B cell (primary cell): ENCODE data around the gene CLCNKB. TPM values are rescaled to one million over a fixed set of nuclear protein-coding genes. Genes with fewer than 3 reads are reported as not detected.
A peak's percentile ranks its signal among the peaks of the same experiment; 100 is the strongest.

Experiments used
- ATAC-seq: fragments of 200-7000 bp; cut with Tn5 transposase; one replicate; pipeline ENCODE4 v1.10.0; 2021; ENCODE audit warnings: low read depth, mild to moderate bottlenecking, moderate number of reproducible peaks, moderate library complexity
- CTCF ChIA-PET: fragments of 350-600 bp; sonication (Branson Sonifier 250); formaldehyde crosslinking; loops from one replicate; lab custom pipeline; 2021; ENCODE audit warnings: antibody characterized with exemption, inconsistent platforms; lab: Charles Lee
- POLR2A ChIA-PET: fragments of 350-600 bp; sonication (Branson Sonifier 250); formaldehyde crosslinking; loops from one replicate; lab custom pipeline; 2021; ENCODE audit warnings: antibody characterized with exemption; lab: Charles Lee
- DNase-seq: peaks from one replicate; pipeline ENCODE4 v3.0.0; 2013
- H2AFZ ChIP-seq: 2 replicates; pipeline ENCODE4 v1.6.1; 2012; ENCODE audit warnings: mild to moderate bottlenecking, low read depth, low read length; ENCODE audit not compliant: insufficient read depth, poor library complexity, severe bottlenecking
- H3K27ac ChIP-seq, 2 donors: 1 replicate in 1 of 2; 2 replicates in 1 of 2; pipeline ENCODE4 v1.5.1; 2012 to 2013; ENCODE audit warnings: low read length in 2 of 2, mild to moderate bottlenecking in 2 of 2, moderate library complexity in 1 of 2
- H3K27me3 ChIP-seq, 4 experiments: fragments of 200-600 bp in 1 of 4; sonication (generic) in 1 of 4; replicated peaks in 1 of 4; 1 replicate in 2 of 4; 2 replicates in 2 of 4; pipeline versions ENCODE4 v1.6.1 to v1.7.0; 2013 to 2016; ENCODE audit warnings: low read length in 3 of 4, mild to moderate bottlenecking in 2 of 4, mixed read lengths in 1 of 4, moderate library complexity in 1 of 4; ENCODE audit not compliant: insufficient read depth in 4 of 4, control insufficient read depth in 3 of 4; ENCODE audit errors: control extremely low read depth in 1 of 4
- H3K36me3 ChIP-seq, 2 experiments: replicated peaks in 1 of 2; 1 replicate in 1 of 2; 2 replicates in 1 of 2; pipeline versions ENCODE4 v1.6.1 to v1.7.1; 2013; ENCODE audit warnings: low read length in 1 of 2; ENCODE audit not compliant: insufficient read depth in 2 of 2, control insufficient read depth in 1 of 2; ENCODE audit errors: control extremely low read depth in 1 of 2, extremely low read depth in 1 of 2
- H3K4me1 ChIP-seq, 2 donors: fragments of 200-600 bp in 1 of 2; sonication (generic) in 1 of 2; 1 replicate in 1 of 2; 2 replicates in 1 of 2; pipeline versions ENCODE4 v1.5.1 to v1.6.1; 2013 to 2017; ENCODE audit warnings: low read length in 2 of 2; ENCODE audit not compliant: control insufficient read depth in 2 of 2, insufficient read depth in 2 of 2
- H3K4me2 ChIP-seq: replicated peaks from 2 replicates; pipeline ENCODE3; 2012; ENCODE audit warnings: mild to moderate bottlenecking, low read depth, low read length; ENCODE audit not compliant: poor library complexity, severe bottlenecking
- H3K4me3 ChIP-seq, 5 experiments: fragments of 200-600 bp in 1 of 5; sonication (generic) in 1 of 5; 1 replicate in 3 of 5; 2 replicates in 2 of 5; pipeline versions ENCODE4 v1.5.1 to v1.7.0; 2011 to 2016; ENCODE audit warnings: low read length in 4 of 5, mild to moderate bottlenecking in 4 of 5, low read depth in 2 of 5, control low read depth in 1 of 5, moderate library complexity in 1 of 5; ENCODE audit not compliant: insufficient read depth in 1 of 5; ENCODE audit errors: control extremely low read depth in 1 of 5, extremely low read depth in 1 of 5
- H3K79me2 ChIP-seq: fragments of 200-600 bp; sonication (generic); one replicate; pipeline ENCODE4 v1.6.0; 2016; ENCODE audit warnings: low read length; ENCODE audit not compliant: control insufficient read depth, insufficient read depth
- H3K9ac ChIP-seq: fragments of 200-600 bp; sonication (generic); 2 replicates; pipeline ENCODE4 v1.6.1; 2017; ENCODE audit warnings: mild to moderate bottlenecking, low read length, moderate library complexity
- H3K9me3 ChIP-seq, 3 donors: one replicate each; pipeline versions ENCODE4 v1.6.1 to v1.7.1; 2013; ENCODE audit warnings: low read length in 2 of 3; ENCODE audit not compliant: control insufficient read depth in 2 of 3, insufficient read depth in 1 of 3; ENCODE audit errors: control extremely low read depth in 1 of 3
- H4K20me1 ChIP-seq: 2 replicates; pipeline ENCODE4 v1.6.0; 2012; ENCODE audit warnings: mild to moderate bottlenecking, low read length; ENCODE audit not compliant: insufficient read depth, control insufficient read depth, poor library complexity, severe bottlenecking
- H3K27ac Mint-ChIP-seq: one replicate; pipeline ENCODE4 v1.8.0; 2021; ENCODE audit warnings: mixed read lengths
- H3K27me3 Mint-ChIP-seq: one replicate; pipeline ENCODE4 v1.8.0; 2021; ENCODE audit warnings: mixed read lengths
- H3K4me1 Mint-ChIP-seq: one replicate; pipeline ENCODE4 v1.8.0; 2021; ENCODE audit warnings: mixed read lengths
- H3K4me3 Mint-ChIP-seq: one replicate; pipeline ENCODE4 v1.8.0; 2021; ENCODE audit warnings: mixed read lengths
- H3K9me3 Mint-ChIP-seq: one replicate; pipeline ENCODE4 v1.8.0; 2022; ENCODE audit warnings: mixed read lengths; ENCODE audit not compliant: insufficient read depth
- CTCF ChIP-seq: fragments of 200-600 bp; IDR thresholded peaks from one replicate; pipeline ENCODE4 v1.8.0; 2022; ENCODE audit warnings: antibody characterized with exemption, mild to moderate bottlenecking
- EZH2 ChIP-seq: IDR thresholded peaks from 2 replicates; pipeline ENCODE4 v1.6.1; 2012; ENCODE audit warnings: borderline replicate concordance, low read depth, mild to moderate bottlenecking, moderate library complexity, low read length; ENCODE audit not compliant: insufficient read depth, poor library complexity, severe bottlenecking
- WGBS: methylation state at CpG from one replicate; pipeline ENCODE4 v1.1.5; 2013; ENCODE audit warnings: missing lambda C conversion rate; ENCODE audit not compliant: insufficient coverage; 5-methylcytosine and 5-hydroxymethylcytosine counted together
- intact Hi-C: fragments of 100-400 bp; cut with micrococcal nuclease; formaldehyde crosslinking; loops from one replicate; pipeline ENCODE4 v1.10.0; 2022
- polyA plus RNA-seq: library from polyadenylated mRNA; depleted of rRNA; stranded (reverse); fragments of >200 nt; gene quantifications from 2 replicates; pipeline ENCODE4 v1.2.3, GENCODE V29; 2012
- total RNA-seq, 2 donors: library from RNA; stranded (reverse); fragments of 120-200 nt in 1 of 2; gene quantifications; 1 replicate in 1 of 2; 2 replicates in 1 of 2; pipeline versions ENCODE4 v1.2.3 to v1.2.4, GENCODE V29; 2013 to 2022

The CLCNKB gene
- total and polyA plus RNA-seq, 2 donors (not counting 1 experiment from before 2014, with no cell fraction given), result not detected

GRCh38 chr1:16082283-16083038, 38.9 kb downstream of the CLCNKB start:
- intact Hi-C loops, result no loop called here
- Histone ChIP-seq H3K27ac (no peak overlapping the region), H3K4me2 (no peak overlapping the region), H3K9me3 (no peaks in the 10 kb centered on the region), H3K4me3 (no peak overlapping the region), H2AFZ (no peak overlapping the region), H3K9ac (no peak overlapping the region), H3K4me1 (peaks cover 3 to 7% of the 10 kb centered on the region in 2 donors), H3K36me3 (no peaks in the 10 kb centered on the region), H4K20me1 (no peaks in the 10 kb centered on the region), H3K27me3 (peaks cover 0 to 3% (median 0%) of the 10 kb centered on the region in 4 experiments), H3K79me2 (no peaks in the 10 kb centered on the region)
- POLR2A ChIA-PET, result no interaction called here
- H3K27me3 Mint-ChIP-seq, result peaks cover 1% of the 10 kb centered on the region
- peaks cover 6% of the 10 kb centered on the region for H3K4me1 Mint-ChIP-seq
- H3K9me3 Mint-ChIP-seq, result no peaks in the 10 kb centered on the region
- 65% methylated on average over 8 of the region's 9 CpGs for WGBS
- peak; percentile 32 for ATAC-seq
- CTCF ChIA-PET, result interaction anchor here (0.7 to 10.8 kb wide), 17 partner anchors 8 to 362 kb away, joined by 3 to 237 read pairs (median 4); partner anchors contain the start of gene FAM131C
- no peak overlapping the region for H3K4me3 Mint-ChIP-seq
- DNase-seq, result peak; percentile 66
- no peak overlapping the region for H3K27ac Mint-ChIP-seq
- no peak for TF ChIP-seq EZH2
- peak; percentile 76 for TF ChIP-seq CTCF

GRCh38 chr1:16083486-16083885, 39.9 kb downstream of the CLCNKB start:
- peaks cover 6% of the 10 kb centered on the region for H3K4me1 Mint-ChIP-seq
- no peak overlapping the region for H3K9ac ChIP-seq
- DNase-seq, result no peak
- no peaks in the 10 kb centered on the region for H3K79me2 ChIP-seq
- H3K27ac ChIP-seq, result no peak overlapping the region
- 100% methylated on average over 2 of the region's 5 CpGs for WGBS
- intact Hi-C loops, result no loop called here
- H3K9me3 ChIP-seq, result no peaks in the 10 kb centered on the region
- H3K27ac Mint-ChIP-seq, result no peak overlapping the region
- ATAC-seq, result no peak
- H3K9me3 Mint-ChIP-seq, result no peaks in the 10 kb centered on the region
- peaks cover 0 to 5% (median 0%) of the 10 kb centered on the region in 4 experiments for H3K27me3 ChIP-seq
- H2AFZ ChIP-seq, result no peak overlapping the region
- H3K4me2 ChIP-seq, result no peak overlapping the region
- H3K36me3 ChIP-seq, result no peaks in the 10 kb centered on the region
- peaks cover 3 to 7% of the 10 kb centered on the region in 2 donors for H3K4me1 ChIP-seq
- ChIA-PET POLR2A (no interaction called here), CTCF (interaction anchor here (0.7 to 10.8 kb wide), 7 partner anchors 9 to 160 kb away, joined by 3 to 237 read pairs (median 4); partner anchors contain the start of gene FAM131C)
- H3K4me3 Mint-ChIP-seq, result no peak overlapping the region
- TF ChIP-seq CTCF (no peak), EZH2 (no peak)
- H3K4me3 ChIP-seq, result no peak overlapping the region
- no peaks in the 10 kb centered on the region for H4K20me1 ChIP-seq
- H3K27me3 Mint-ChIP-seq, result peaks cover 3% of the 10 kb centered on the region
